ENCODE results near the gene GRIN2A.

Gene GRIN2A

DNA sequence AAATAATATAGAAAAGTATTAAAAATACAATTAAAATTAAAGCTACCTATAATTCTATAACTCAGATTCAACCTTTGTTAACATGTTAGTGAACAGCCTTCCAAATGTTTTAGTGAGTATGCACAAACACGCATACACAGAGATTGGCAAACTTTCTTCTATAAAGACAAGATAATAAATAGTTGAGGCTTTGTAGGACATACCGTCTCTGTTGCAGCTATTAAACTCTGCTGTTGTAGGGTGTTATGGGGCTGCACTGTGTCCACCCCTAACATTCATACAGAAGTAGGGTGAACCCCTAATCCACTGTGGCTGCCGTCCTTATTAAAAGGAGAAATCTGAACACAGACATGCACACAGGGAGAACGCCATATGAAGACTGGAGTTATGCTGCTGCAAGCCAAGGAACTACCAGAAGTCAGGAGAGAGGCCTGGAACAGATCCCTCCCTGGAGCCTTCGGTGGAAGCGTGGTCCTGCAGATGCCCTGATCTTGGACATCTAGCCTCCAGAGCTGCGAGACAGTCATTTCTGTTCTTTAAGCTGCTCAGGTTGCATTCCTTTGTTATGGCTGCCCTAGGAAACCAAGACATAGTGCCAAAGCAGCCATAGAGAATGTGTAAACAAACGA lies 383.2 kb downstream of the GRIN2A start:
- H3K9ac ChIP-seq (ENCODE audit: low read length), result no peak overlapping the region
- H3K36me3 ChIP-seq (ENCODE audit: control insufficient read depth, insufficient read depth, low read length), result peaks cover 14% of the 10 kb centered on the region; the same call in 1 of the 2 replicates
- no peak overlapping the region for H3K4me3 ChIP-seq (ENCODE audit: low read depth, low read length)
- no peaks in the 10 kb centered on the region for H3K4me1 ChIP-seq (ENCODE audit: control insufficient read depth, insufficient read depth, low read length)
- H3K27ac ChIP-seq (ENCODE audit: low read depth, low read length), result no peak overlapping the region
- no peaks in the 10 kb centered on the region for H3K27me3 ChIP-seq (ENCODE audit: control insufficient read depth, insufficient read depth, low read length)
- no peaks in the 10 kb centered on the region for H3K9me3 ChIP-seq (ENCODE audit: control insufficient read depth, insufficient read depth, low read depth, low read length)

DNA sequence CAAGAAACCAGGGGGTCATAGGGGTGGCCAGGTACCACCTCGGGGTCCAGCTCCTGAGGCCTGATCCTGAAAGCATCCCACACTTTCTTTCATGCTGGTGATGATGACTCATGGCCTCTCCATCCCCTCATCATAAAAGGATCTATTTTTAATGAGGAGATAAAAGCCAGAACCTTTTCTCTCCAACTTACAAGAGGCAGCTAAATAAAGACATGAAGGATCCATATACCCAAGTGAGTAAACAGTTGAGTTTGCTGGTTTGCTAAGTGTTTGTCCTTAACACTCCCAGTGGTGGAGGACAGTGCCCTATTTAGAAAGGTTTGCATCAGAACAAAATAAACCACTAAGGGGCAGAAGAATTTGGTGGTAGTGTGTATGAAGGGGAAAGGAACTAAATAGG lies 383.8 kb downstream of the GRIN2A start:
- H3K9ac ChIP-seq (ENCODE audit: low read length), result no peak overlapping the region
- peaks cover 13% of the 10 kb centered on the region; the same call in 1 of the 2 replicates for H3K36me3 ChIP-seq (ENCODE audit: control insufficient read depth, insufficient read depth, low read length)

DNA sequence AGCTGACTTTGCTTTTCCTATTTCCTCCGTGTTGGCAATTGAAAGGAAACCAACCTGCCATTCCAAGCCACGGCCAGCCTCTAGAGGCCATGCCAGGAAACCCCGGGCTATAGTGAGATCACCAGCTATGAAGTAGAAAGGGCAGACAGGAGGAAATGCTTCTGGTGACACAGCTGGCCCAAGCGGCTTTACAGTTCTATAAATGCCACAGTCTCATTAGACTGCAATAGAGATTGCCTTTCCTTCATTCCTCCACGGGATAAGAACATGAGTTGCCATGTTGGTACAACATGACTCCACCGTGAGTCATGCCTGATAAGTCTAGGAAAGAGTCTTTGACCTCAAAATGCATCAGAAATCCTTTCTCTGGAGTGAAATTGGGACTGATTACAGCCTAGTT lies 384.9 kb downstream of the GRIN2A start:
- Histone ChIP-seq H3K4me3 (ENCODE audit: low read depth, low read length) (no peak overlapping the region), H3K27ac (ENCODE audit: low read depth, low read length) (no peak overlapping the region), H3K27me3 (ENCODE audit: control insufficient read depth, insufficient read depth, low read length) (no peaks in the 10 kb centered on the region), H3K4me1 (ENCODE audit: control insufficient read depth, insufficient read depth, low read length) (no peaks in the 10 kb centered on the region), H3K9me3 (ENCODE audit: control insufficient read depth, insufficient read depth, low read depth, low read length) (no peaks in the 10 kb centered on the region), H3K9ac (ENCODE audit: low read length) (no peak overlapping the region), H3K36me3 (ENCODE audit: control insufficient read depth, insufficient read depth, low read length) (peaks cover 13% of the 10 kb centered on the region; the same call in 1 of the 2 replicates)

More for the DNA sequence above, 383.8 kb downstream of the GRIN2A start:
- Histone ChIP-seq H3K4me1 (ENCODE audit: control insufficient read depth, insufficient read depth, low read length) (no peaks in the 10 kb centered on the region), H3K4me3 (ENCODE audit: low read depth, low read length) (no peak overlapping the region), H3K27me3 (ENCODE audit: control insufficient read depth, insufficient read depth, low read length) (no peaks in the 10 kb centered on the region), H3K9me3 (ENCODE audit: control insufficient read depth, insufficient read depth, low read depth, low read length) (no peaks in the 10 kb centered on the region), H3K27ac (ENCODE audit: low read depth, low read length) (no peak overlapping the region)

DNA sequence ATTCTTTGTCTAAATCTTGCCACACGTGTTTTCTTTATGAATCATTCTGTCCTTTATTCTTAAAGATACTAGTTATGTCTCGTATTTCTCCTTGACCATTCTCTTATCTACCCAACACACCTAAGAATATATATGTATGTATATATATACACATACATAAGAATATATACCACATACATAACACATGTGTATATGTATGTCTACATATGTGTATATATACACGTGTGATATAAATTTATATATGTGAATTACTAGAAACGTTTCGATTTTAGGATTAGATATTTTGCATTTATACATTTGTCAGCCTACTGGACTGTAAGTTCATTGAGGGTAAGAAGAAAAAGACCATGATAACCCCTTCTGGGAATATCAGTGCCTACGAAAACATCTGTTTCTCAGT lies 388.6 kb downstream of the GRIN2A start:
- H3K9me3 ChIP-seq (ENCODE audit: control insufficient read depth, insufficient read depth, low read depth, low read length), result no peaks in the 10 kb centered on the region
- H3K4me1 ChIP-seq (ENCODE audit: control insufficient read depth, insufficient read depth, low read length), result no peaks in the 10 kb centered on the region

DNA sequence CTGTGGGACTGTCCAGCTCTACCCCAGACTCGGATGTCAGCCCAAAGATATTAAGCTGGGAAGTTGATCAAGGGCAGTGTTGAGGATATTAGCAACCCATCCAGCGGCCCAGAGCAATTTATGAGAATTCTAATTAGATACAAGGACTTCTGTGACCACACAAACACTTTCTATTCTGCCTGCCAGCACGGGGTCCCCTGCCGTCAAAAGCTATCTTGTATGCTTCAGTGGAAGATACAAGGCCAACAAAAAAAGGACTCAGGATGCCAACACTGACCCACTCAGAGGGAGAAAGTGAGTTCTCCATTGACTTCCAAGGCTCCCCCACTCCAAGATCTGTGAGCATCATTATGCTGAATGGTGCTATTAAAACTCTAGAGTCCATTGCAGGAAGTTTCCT lies 390.7 kb downstream of the GRIN2A start:
- H3K27ac ChIP-seq (ENCODE audit: low read depth, low read length), result no peak overlapping the region
- H3K9ac ChIP-seq (ENCODE audit: low read length), result no peak overlapping the region
- H3K4me1 ChIP-seq (ENCODE audit: control insufficient read depth, insufficient read depth, low read length), result peaks cover 9% of the 10 kb centered on the region; the same call in 1 of the 2 replicates
- no peaks in the 10 kb centered on the region for H3K9me3 ChIP-seq (ENCODE audit: control insufficient read depth, insufficient read depth, low read depth, low read length)
- no peak overlapping the region for H3K4me3 ChIP-seq (ENCODE audit: low read depth, low read length)
- H3K27me3 ChIP-seq (ENCODE audit: control insufficient read depth, insufficient read depth, low read length), result no peaks in the 10 kb centered on the region
- H3K36me3 ChIP-seq (ENCODE audit: control insufficient read depth, insufficient read depth, low read length), result no peaks in the 10 kb centered on the region

More for the DNA sequence above, 388.6 kb downstream of the GRIN2A start:
- H3K4me3 ChIP-seq (ENCODE audit: low read depth, low read length), result no peak overlapping the region
- no peak overlapping the region for H3K27ac ChIP-seq (ENCODE audit: low read depth, low read length)
- no peak overlapping the region for H3K9ac ChIP-seq (ENCODE audit: low read length)
- H3K36me3 ChIP-seq (ENCODE audit: control insufficient read depth, insufficient read depth, low read length), result peaks cover 5% of the 10 kb centered on the region; the same call in 1 of the 2 replicates
- no peaks in the 10 kb centered on the region for H3K27me3 ChIP-seq (ENCODE audit: control insufficient read depth, insufficient read depth, low read length)

DNA sequence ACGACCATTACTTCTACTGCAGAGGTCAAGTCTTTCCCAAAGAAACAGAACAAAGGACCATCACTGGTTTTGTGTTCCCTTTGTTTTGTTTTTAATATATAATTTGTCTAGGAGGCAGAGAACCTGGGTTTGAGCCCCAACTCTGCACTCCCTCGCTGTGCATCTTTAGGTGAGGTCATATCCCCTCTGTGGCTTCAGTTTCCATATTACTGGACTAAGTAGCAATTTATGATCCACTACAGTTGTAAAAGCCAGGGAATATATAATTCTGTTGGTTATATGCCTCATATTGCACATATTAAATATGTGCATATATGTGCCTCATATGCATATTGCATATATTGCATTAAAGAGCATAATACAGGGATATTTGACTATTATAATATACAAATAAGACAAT lies 392.0 kb downstream of the GRIN2A start:
- peaks cover 9% of the 10 kb centered on the region; the same call in 1 of the 2 replicates for H3K4me1 ChIP-seq (ENCODE audit: control insufficient read depth, insufficient read depth, low read length)
- H3K27me3 ChIP-seq (ENCODE audit: control insufficient read depth, insufficient read depth, low read length), result no peaks in the 10 kb centered on the region
- H3K27ac ChIP-seq (ENCODE audit: low read depth, low read length), result no peak overlapping the region
- no peak overlapping the region for H3K9ac ChIP-seq (ENCODE audit: low read length)
- no peak overlapping the region for H3K4me3 ChIP-seq (ENCODE audit: low read depth, low read length)
- H3K9me3 ChIP-seq (ENCODE audit: control insufficient read depth, insufficient read depth, low read depth, low read length), result no peaks in the 10 kb centered on the region
- no peaks in the 10 kb centered on the region for H3K36me3 ChIP-seq (ENCODE audit: control insufficient read depth, insufficient read depth, low read length)

DNA sequence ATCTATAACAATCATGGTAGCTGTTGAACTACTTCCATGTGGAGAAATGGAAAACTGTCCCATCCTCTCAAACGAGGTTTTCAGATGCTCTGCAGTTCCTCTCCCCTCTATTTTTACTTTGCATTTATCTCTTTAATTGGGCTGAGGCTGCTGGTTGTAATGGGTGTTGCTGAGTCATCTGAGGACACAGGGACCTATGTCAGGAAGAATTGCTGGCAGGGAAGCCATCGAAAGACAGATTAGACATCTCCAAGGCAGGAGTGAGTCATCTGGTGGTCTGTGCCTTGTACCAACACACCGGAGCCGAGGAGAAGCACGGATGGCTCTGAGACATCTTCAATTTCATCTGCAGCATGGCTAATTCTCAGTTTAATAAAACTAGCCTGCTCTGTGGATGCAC lies 394.5 kb downstream of the GRIN2A start:
- Histone ChIP-seq H3K4me1 (ENCODE audit: control insufficient read depth, insufficient read depth, low read length) (peaks cover 9% of the 10 kb centered on the region; the same call in 1 of the 2 replicates), H3K27ac (ENCODE audit: low read depth, low read length) (no peak overlapping the region), H3K9me3 (ENCODE audit: control insufficient read depth, insufficient read depth, low read depth, low read length) (no peaks in the 10 kb centered on the region), H3K36me3 (ENCODE audit: control insufficient read depth, insufficient read depth, low read length) (no peaks in the 10 kb centered on the region), H3K27me3 (ENCODE audit: control insufficient read depth, insufficient read depth, low read length) (no peaks in the 10 kb centered on the region), H3K9ac (ENCODE audit: low read length) (no peak overlapping the region), H3K4me3 (ENCODE audit: low read depth, low read length) (no peak overlapping the region)

DNA sequence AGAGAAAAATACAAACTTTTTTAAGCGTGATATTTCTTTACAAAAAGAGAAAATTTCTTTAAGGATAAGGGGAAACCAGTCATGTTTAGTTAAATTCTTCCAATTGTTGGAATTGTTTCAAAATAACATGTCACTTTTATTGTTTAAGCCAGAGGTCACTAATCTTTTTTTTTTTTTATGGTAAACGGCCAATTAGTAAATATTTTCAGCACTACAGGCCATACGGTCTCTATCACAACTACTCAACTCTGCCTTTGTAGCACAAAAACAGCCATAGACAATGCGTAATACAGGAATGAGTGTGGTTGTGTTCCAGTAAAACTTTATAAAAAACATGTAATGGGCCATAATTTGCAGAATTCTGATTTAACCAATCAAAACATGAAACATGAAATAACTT lies 401.4 kb downstream of the GRIN2A start:
- no peaks in the 10 kb centered on the region for H3K9me3 ChIP-seq (ENCODE audit: control insufficient read depth, insufficient read depth, low read depth, low read length)
- H3K27ac ChIP-seq (ENCODE audit: low read depth, low read length), result no peak overlapping the region
- H3K36me3 ChIP-seq (ENCODE audit: control insufficient read depth, insufficient read depth, low read length), result no peaks in the 10 kb centered on the region
- H3K9ac ChIP-seq (ENCODE audit: low read length), result no peak overlapping the region
- H3K4me1 ChIP-seq (ENCODE audit: control insufficient read depth, insufficient read depth, low read length), result no peaks in the 10 kb centered on the region
- H3K4me3 ChIP-seq (ENCODE audit: low read depth, low read length), result no peak overlapping the region
- H3K27me3 ChIP-seq (ENCODE audit: control insufficient read depth, insufficient read depth, low read length), result no peaks in the 10 kb centered on the region

DNA sequence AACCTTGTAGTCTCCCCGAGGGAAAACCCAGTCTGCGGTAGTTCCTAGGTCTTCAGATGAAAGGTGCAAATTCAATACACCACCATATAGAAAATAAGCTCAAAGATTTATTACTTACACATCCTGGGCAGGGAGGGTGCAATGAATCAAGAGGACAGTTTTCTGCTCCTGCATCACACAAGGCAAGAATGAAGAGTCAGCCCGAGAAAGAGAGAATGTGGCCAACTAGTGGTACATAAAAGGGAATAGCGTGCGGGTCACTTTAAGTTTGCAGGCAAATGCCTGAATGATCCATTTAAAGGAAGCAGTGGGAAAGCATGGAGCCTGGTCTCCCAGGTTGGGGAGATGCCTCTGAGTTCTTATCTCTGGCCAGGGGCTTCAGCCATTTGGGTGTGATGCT lies 403.4 kb downstream of the GRIN2A start:
- Histone ChIP-seq H3K36me3 (ENCODE audit: control insufficient read depth, insufficient read depth, low read length) (no peaks in the 10 kb centered on the region), H3K9ac (ENCODE audit: low read length) (no peak overlapping the region), H3K27me3 (ENCODE audit: control insufficient read depth, insufficient read depth, low read length) (no peaks in the 10 kb centered on the region), H3K4me3 (ENCODE audit: low read depth, low read length) (no peak overlapping the region), H3K27ac (ENCODE audit: low read depth, low read length) (no peak overlapping the region), H3K9me3 (ENCODE audit: control insufficient read depth, insufficient read depth, low read depth, low read length) (no peaks in the 10 kb centered on the region), H3K4me1 (ENCODE audit: control insufficient read depth, insufficient read depth, low read length) (no peaks in the 10 kb centered on the region)

DNA sequence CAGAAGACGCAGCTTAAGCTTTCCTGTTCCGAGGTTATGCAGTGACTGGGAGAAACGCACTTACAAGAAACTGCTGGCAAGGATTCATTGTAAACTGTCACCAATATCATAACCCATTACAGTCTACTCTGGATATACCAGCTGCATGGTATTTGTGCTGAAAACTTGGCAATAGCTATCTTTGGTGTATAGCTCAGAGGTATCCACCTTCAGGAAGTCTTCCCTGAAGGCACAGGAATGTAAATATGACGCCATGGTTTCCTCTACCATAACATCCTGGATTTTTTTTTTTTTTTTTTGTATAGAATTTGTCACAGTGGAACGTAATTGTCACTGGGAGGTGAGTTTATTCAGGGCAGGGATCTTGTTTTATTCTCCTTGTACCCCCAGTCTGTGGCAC lies 406.2 kb downstream of the GRIN2A start:
- no peaks in the 10 kb centered on the region for H3K36me3 ChIP-seq (ENCODE audit: control insufficient read depth, insufficient read depth, low read length)

DNA sequence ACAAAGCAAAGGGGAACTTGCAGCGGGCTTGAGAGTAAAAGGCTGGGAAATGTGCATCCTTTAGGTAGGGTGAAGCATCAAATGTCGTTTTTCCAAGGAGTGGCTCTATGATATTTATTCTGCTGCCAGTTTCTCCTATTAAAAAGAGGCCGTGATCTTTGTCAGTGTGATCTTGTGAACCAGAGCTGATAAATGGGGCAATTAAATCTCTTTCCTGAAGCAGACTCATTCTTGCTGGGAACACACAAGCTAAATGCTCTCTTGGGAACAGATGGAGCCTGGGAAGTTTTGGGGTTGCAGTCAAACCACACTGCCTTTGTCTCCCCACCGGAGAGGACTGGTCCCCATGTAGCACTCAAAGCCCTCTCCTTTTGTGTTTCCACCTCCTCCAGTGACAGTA lies 408.9 kb downstream of the GRIN2A start:
- H3K27me3 ChIP-seq (ENCODE audit: control insufficient read depth, insufficient read depth, low read length), result no peaks in the 10 kb centered on the region
- H3K4me1 ChIP-seq (ENCODE audit: control insufficient read depth, insufficient read depth, low read length), result no peaks in the 10 kb centered on the region; the same call in 1 of the 2 replicates
- H3K36me3 ChIP-seq (ENCODE audit: control insufficient read depth, insufficient read depth, low read length), result peaks cover 4% of the 10 kb centered on the region; the same call in 1 of the 2 replicates
- H3K4me3 ChIP-seq (ENCODE audit: low read depth, low read length), result no peak overlapping the region
- no peak overlapping the region for H3K27ac ChIP-seq (ENCODE audit: low read depth, low read length)
- H3K9me3 ChIP-seq (ENCODE audit: control insufficient read depth, insufficient read depth, low read depth, low read length), result no peaks in the 10 kb centered on the region
- no peak overlapping the region for H3K9ac ChIP-seq (ENCODE audit: low read length)

More for the DNA sequence above, 406.2 kb downstream of the GRIN2A start:
- H3K4me3 ChIP-seq (ENCODE audit: low read depth, low read length), result no peak overlapping the region
- no peaks in the 10 kb centered on the region for H3K4me1 ChIP-seq (ENCODE audit: control insufficient read depth, insufficient read depth, low read length)
- H3K27me3 ChIP-seq (ENCODE audit: control insufficient read depth, insufficient read depth, low read length), result no peaks in the 10 kb centered on the region
- no peak overlapping the region for H3K27ac ChIP-seq (ENCODE audit: low read depth, low read length)
- H3K9ac ChIP-seq (ENCODE audit: low read length), result no peak overlapping the region
- H3K9me3 ChIP-seq (ENCODE audit: control insufficient read depth, insufficient read depth, low read depth, low read length), result no peaks in the 10 kb centered on the region
